OCI-LY1 (cell line): ENCODE measurements around the gene NHSL2.

Source experiments
- H2AFZ ChIP-seq: fragments of 200-600 bp; sonication (generic), shearing (Covaris generic); 2 replicates; pipeline ENCODE4 v1.6.0; 2014; ENCODE audit warnings: antibody characterized with exemption, mild to moderate bottlenecking, low read length
- H3F3A ChIP-seq: fragments of 200-600 bp; sonication (generic), shearing (Covaris generic); 2 replicates; pipeline ENCODE4 v1.6.0; 2014; ENCODE audit warnings: mild to moderate bottlenecking, antibody characterized with exemption, low read length, moderate library complexity; ENCODE audit not compliant: insufficient read depth
- H3K27ac ChIP-seq: fragments of 200-600 bp; sonication (generic); 2 replicates; pipeline ENCODE4 v1.5.1; 2014; ENCODE audit warnings: low read length, mixed run types, mild to moderate bottlenecking, low read depth; ENCODE audit not compliant: poor library complexity, severe bottlenecking
- H3K27me3 ChIP-seq: fragments of 200-600 bp; sonication (generic); 2 replicates; pipeline ENCODE4 v1.6.0; 2014; ENCODE audit warnings: antibody characterized with exemption, mild to moderate bottlenecking, low read length, moderate library complexity; ENCODE audit not compliant: insufficient read depth
- H3K36me3 ChIP-seq: fragments of 200-600 bp; sonication (generic); 2 replicates; pipeline ENCODE4 v1.6.1; 2014; ENCODE audit warnings: mild to moderate bottlenecking, antibody characterized with exemption, low read length, moderate library complexity, mixed read lengths; ENCODE audit not compliant: insufficient read depth
- H3K4me1 ChIP-seq: fragments of 200-600 bp; sonication (generic); 2 replicates; pipeline ENCODE4 v1.5.1; 2014; ENCODE audit warnings: mild to moderate bottlenecking, low read length, moderate library complexity; ENCODE audit not compliant: insufficient read depth, severe bottlenecking
- H3K4me2 ChIP-seq: fragments of 200-600 bp; sonication (generic), shearing (Covaris generic); 2 replicates; pipeline ENCODE4 v1.6.1; 2014; ENCODE audit warnings: low read length
- H3K4me3 ChIP-seq: fragments of 200-600 bp; sonication (generic); 2 replicates; pipeline ENCODE4 v1.5.1; 2014; ENCODE audit warnings: low read length, low read depth, mild to moderate bottlenecking, mixed read lengths; ENCODE audit not compliant: poor library complexity, severe bottlenecking
- H3K79me2 ChIP-seq: fragments of 200-600 bp; shearing (Covaris generic); 2 replicates; pipeline ENCODE4 v1.6.1; 2016; ENCODE audit warnings: mixed run types, low read length, mixed read lengths; ENCODE audit not compliant: insufficient read depth
- H3K9ac ChIP-seq: fragments of 200-600 bp; sonication (generic), shearing (Covaris generic); 2 replicates; pipeline ENCODE4 v1.6.1; 2014; ENCODE audit warnings: mild to moderate bottlenecking, low read length, mixed read lengths
- H3K9me2 ChIP-seq: fragments of 200-600 bp; sonication (generic), shearing (Covaris generic); 2 replicates; pipeline ENCODE4 v1.6.1; 2014; ENCODE audit warnings: low read depth, mild to moderate bottlenecking, low read length, mixed read lengths
- H3K9me3 ChIP-seq: fragments of 200-600 bp; shearing (Covaris generic); 2 replicates; pipeline ENCODE4 v1.6.1; 2014; ENCODE audit warnings: low read length, mixed read lengths
- H4K20me1 ChIP-seq: fragments of 200-600 bp; sonication (generic), shearing (Covaris generic); 2 replicates; pipeline ENCODE4 v1.6.0; 2016; ENCODE audit warnings: mild to moderate bottlenecking, low read length; ENCODE audit not compliant: insufficient read depth
- EZH2 ChIP-seq: fragments of 200-600 bp; sonication (generic), shearing (Covaris generic); IDR thresholded peaks from 2 replicates; pipeline ENCODE4 v1.8.0; 2017; ENCODE audit warnings: borderline replicate concordance, mixed run types, mild to moderate bottlenecking, antibody characterized with exemption, low read length, moderate library complexity, mixed read lengths
- TF ChIP-seq, protein P1 (sequence below): fragments of 200-600 bp; sonication (generic), shearing (Covaris generic); IDR thresholded peaks from 2 replicates; pipeline ENCODE4 v1.5.1; 2017; ENCODE audit warnings: mild to moderate bottlenecking, antibody characterized with exemption, low read length, moderate library complexity, mixed read lengths

The NHSL2 gene

DNA sequence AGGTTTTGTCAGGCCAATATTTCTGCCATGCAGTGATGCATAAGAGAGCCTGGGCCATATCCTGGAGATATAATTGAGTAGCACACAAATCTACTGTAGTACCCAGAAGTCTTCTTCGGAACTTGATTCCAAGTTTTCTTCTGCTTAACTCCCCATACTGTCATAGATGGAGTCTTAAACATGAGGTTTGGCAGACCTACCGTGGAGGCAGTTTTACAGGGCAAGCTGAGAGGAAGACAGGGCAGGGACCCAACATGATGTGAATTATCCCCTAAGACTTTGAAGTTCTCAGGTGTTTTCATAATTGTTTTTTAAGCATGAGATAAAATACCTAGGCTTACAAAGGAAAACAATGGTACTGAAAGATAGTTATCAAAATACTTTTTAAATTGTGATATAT, 18.2 kb downstream of the NHSL2 start:
- Histone ChIP-seq H2AFZ (no peak overlapping the region), H3K4me3 (no peak overlapping the region), H3K27me3 (no peaks in the 10 kb centered on the region), H3K4me1 (no peaks in the 10 kb centered on the region), H3K79me2 (no peaks in the 10 kb centered on the region), H3K27ac (no peak overlapping the region), H3K9me2 (no peaks in the 10 kb centered on the region), H3F3A (no peaks in the 10 kb centered on the region), H3K4me2 (no peak overlapping the region), H4K20me1 (no peaks in the 10 kb centered on the region), H3K36me3 (no peaks in the 10 kb centered on the region), H3K9me3 (no peaks in the 10 kb centered on the region), H3K9ac (no peak overlapping the region)
- TF ChIP-seq, protein P1, sequence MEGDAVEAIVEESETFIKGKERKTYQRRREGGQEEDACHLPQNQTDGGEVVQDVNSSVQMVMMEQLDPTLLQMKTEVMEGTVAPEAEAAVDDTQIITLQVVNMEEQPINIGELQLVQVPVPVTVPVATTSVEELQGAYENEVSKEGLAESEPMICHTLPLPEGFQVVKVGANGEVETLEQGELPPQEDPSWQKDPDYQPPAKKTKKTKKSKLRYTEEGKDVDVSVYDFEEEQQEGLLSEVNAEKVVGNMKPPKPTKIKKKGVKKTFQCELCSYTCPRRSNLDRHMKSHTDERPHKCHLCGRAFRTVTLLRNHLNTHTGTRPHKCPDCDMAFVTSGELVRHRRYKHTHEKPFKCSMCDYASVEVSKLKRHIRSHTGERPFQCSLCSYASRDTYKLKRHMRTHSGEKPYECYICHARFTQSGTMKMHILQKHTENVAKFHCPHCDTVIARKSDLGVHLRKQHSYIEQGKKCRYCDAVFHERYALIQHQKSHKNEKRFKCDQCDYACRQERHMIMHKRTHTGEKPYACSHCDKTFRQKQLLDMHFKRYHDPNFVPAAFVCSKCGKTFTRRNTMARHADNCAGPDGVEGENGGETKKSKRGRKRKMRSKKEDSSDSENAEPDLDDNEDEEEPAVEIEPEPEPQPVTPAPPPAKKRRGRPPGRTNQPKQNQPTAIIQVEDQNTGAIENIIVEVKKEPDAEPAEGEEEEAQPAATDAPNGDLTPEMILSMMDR = no peak
- TF ChIP-seq EZH2 = no peak

DNA sequence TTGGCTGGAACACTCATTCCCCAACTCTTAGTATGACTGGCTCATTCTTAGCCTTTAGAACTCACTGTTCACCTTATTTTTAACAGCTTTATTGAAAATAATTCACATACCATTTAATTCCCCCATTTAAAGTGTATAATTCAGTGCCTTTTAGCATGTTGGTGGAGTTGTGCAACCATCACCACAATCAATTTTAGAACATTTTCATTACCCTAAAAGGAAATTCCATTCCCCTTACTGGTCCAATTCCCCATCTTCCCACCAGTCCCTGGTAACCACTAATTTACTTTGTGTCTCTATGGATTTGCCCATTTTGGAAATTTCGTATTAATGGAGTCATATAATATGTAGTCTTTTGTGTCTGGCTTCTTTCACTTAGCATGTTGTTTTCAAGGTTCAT, 19.7 kb downstream of the NHSL2 start:
- Histone ChIP-seq H3F3A (no peaks in the 10 kb centered on the region), H2AFZ (no peak overlapping the region), H3K4me3 (no peak overlapping the region), H3K9ac (no peak overlapping the region), H3K79me2 (no peaks in the 10 kb centered on the region), H3K4me1 (no peaks in the 10 kb centered on the region), H3K36me3 (no peaks in the 10 kb centered on the region), H3K9me2 (no peaks in the 10 kb centered on the region), H4K20me1 (no peaks in the 10 kb centered on the region), H3K9me3 (no peaks in the 10 kb centered on the region), H3K27ac (no peak overlapping the region), H3K27me3 (no peaks in the 10 kb centered on the region), H3K4me2 (no peak overlapping the region)
- TF ChIP-seq, protein P1 = no peak
- no peak for TF ChIP-seq EZH2

DNA sequence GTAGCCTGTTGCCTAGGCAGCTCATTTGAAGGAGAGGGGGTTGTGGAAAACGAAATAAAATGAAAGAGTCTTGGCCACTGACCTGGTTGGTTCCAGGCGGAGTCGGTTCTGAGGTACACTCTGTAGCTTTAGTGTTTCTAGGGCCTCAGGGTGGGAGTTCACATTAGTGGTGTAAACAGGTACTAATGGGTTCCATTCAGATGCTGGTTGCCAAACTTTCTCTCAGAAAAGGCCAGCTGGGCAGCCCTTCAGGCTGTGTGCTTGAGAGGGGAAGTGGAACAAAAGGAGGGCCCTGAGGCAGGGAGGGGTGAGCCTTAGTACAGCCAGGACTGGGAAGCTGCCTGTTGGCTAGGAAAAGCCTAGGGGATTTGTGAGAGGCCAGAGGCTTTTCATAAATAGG, 24.8 kb downstream of the NHSL2 start:
- no peaks in the 10 kb centered on the region for H3K36me3 ChIP-seq
- no peak overlapping the region for H3K27ac ChIP-seq
- H3K27me3 ChIP-seq = no peaks in the 10 kb centered on the region
- H3K4me3 ChIP-seq = no peak overlapping the region
- TF ChIP-seq, protein P1 = no peak
- TF ChIP-seq EZH2 = no peak
- H3K79me2 ChIP-seq = no peaks in the 10 kb centered on the region
- H4K20me1 ChIP-seq = no peaks in the 10 kb centered on the region
- H2AFZ ChIP-seq = no peak overlapping the region
- no peaks in the 10 kb centered on the region for H3K4me1 ChIP-seq
- no peak overlapping the region for H3K4me2 ChIP-seq
- no peaks in the 10 kb centered on the region for H3K9me3 ChIP-seq
- no peaks in the 10 kb centered on the region for H3K9me2 ChIP-seq
- no peaks in the 10 kb centered on the region for H3F3A ChIP-seq
- no peak overlapping the region for H3K9ac ChIP-seq
